GM12874 (cell line): ENCODE data around the gene C2orf49.

Source experiments
- CTCF ChIP-seq: IDR thresholded peaks from 2 replicates; pipeline ENCODE4 v1.5.1; 2011; ENCODE audit warnings: low read depth, mild to moderate bottlenecking, control low read depth, low read length, moderate library complexity; ENCODE audit not compliant: insufficient read depth

C2orf49 gene

GRCh38 chr2:105368759-105369408, 31.5 kb downstream of the C2orf49 start:
- no peak for TF ChIP-seq CTCF

DNA sequence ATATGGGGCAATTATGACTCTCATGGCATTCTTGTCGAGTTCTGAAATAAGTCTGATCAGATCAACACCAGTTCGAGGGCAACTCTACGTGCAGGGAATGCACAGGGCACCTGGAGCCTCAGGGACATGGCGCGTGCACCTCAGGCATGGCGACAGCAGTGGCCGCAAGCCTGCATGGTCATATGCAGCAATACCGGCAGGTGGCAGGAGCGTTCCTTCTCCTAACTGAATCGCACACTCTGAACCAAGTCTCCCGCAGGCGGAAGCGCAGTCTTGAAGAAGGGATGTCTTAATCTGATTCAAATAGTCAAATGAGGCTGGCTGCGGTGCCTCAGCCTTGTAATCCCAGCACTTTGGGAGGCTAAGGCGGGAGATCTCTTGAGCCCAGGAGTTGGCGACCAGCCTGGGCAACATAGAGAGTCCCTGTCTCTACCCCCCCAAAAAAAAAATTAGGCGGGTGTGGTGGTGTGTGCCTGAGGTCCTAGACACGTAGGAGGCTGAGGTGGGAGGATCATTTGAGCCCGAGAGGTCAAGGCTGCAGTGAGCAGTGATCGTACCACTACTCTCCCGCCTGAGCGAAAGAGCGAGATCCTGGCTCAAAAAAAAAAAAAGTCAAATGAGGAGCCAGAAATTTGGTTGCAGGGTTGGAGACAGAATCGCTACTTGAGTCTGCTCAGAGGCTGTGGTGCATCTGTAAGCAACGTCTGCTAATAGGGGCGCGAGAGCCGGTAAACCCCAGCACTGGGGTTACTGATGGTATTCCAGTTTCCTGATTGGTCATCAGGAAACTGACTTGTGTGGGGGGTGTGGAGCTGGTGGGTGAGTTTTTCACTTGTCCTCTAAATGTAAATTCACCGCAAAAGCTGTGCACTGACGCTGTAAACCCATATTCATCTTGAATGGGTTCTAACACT, 32.7 kb downstream of the C2orf49 start:
- peak; percentile 96 for TF ChIP-seq CTCF

DNA sequence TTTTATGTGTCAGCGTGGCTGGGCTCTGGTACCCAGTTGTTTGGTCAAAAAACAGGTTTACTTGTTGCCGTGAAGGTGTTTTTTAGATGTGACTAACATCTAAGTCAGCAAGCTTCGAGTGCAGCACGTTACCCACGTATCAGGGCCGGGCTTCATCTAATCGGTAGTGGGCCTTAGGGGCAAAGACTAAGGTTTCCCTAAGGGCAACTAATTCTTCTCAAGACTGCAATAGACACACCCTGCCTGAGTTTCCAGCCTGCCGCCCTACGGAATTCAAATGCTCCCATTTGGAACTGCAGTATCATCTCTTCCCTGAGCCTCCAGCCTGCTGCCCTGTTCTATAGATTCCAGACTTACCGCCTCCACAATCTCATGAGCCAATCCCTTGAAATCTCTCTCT, 33.8 kb downstream of the C2orf49 start:
- TF ChIP-seq CTCF: no peak

DNA sequence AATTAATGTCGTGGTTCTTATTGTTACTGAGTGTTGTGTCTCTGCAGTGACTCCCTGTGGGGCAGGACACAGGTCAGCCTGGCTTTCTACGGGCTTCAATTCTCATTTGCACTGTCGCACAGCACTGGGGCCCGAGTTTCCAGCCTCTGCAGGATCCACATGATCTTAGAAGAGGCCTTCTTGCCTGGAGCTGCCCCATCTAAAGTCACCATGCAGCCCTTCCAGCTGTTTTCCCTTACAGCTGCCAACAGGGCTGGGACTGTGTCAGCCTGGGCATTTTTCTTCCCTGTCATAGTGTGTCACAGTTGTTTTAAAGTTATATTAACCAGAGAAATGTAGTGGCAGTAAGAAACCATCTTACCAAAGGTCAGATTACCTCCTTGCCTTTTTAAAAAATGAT, 34.5 kb downstream of the C2orf49 start:
- TF ChIP-seq CTCF: no peak

GRCh38 chr2:105373344-105373781, 36.0 kb downstream of the C2orf49 start:
- no peak for TF ChIP-seq CTCF

- no peak for TF ChIP-seq CTCF
Observed at GRCh38 chr2:105373895-105374401, 36.6 kb downstream of the C2orf49 start.

DNA sequence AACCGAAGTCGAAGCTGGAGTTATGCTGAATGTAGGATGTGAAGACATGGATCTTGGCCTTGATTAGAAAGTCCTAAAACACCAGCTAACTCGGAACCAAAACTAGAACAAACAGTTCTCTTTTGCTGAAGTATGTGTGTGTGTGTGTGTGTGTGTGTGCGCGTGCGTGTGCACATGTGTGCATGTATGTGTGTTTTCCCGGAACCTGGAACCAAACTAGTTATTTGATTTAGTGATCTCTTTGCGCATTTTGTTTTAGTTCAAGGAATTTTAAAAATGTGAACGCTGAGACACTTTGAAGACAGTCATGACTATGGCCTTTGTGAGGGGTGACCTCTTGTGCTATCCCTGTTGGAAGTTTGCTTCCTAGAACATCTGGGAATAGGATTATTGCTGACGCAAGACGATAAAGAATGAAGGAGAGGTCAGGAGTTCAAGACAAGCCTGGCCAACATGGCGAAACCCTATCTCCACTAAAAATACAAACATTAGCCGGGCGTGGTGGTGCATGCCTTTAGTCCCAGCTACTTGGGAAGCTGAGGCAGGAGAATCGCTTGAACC, 37.7 kb downstream of the C2orf49 start:
- no peak for TF ChIP-seq CTCF
